HG03575 (cell line): ENCODE measurements around the gene ATG9A.

Experiments
- ATAC-seq: cut with Tn5 transposase; IDR thresholded peaks from one replicate; pipeline ENCODE4 v1.9.1; 2021; ENCODE audit not compliant: unreplicated experiment, insufficient number of reproducible peaks, low FRiP score; ENCODE audit errors: extremely low read depth

Gene ATG9A

DNA sequence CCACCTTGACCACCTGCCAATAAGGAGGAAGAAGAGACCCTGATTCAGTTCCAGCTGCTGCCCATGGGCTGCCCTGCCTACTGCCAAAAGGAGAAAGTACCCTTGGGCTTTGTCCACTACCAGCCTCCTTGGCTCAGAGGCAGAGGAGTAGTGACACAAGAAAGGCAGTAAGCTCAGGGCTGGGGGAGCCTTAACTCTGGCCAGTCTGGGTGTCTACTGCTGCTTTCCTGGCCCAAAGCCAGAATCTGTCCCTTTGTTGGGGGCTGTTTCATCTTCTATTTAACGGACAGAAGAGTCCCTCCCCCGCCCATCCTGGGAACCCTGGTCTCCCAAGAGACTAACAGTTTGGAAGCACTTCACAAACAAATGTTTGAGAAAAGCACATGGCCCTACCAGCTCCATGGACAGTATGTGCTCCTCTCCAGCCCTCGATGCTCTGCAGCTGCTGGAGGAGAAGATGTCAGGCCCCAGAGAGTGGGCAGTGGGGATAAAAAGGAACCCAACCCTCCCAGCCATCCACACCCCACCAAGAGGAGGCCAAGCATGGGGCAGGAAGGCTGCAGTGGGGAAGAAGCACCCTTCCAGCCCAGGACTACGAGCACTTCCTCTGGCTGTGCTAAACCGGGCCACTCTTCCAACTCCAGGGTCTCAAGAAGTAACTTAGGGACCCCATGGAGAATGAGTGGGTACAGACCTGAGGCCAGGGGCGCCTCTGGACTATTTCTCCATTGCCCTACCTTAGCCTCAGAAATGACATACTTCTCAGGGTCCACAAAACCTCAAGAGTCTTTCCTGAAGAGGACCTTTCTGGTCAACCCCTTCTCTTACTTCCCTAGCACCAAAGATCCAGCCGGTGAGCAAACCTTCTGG lies 1.2 kb downstream of the ATG9A start:
- no peak for ATAC-seq

GRCh38 chr2:219225350-219225749 lies 4.1 kb downstream of the ATG9A start:
- no peak for ATAC-seq

- no peak for ATAC-seq
Measured at GRCh38 chr2:219223831-219224610, 5.4 kb downstream of the ATG9A start.

DNA sequence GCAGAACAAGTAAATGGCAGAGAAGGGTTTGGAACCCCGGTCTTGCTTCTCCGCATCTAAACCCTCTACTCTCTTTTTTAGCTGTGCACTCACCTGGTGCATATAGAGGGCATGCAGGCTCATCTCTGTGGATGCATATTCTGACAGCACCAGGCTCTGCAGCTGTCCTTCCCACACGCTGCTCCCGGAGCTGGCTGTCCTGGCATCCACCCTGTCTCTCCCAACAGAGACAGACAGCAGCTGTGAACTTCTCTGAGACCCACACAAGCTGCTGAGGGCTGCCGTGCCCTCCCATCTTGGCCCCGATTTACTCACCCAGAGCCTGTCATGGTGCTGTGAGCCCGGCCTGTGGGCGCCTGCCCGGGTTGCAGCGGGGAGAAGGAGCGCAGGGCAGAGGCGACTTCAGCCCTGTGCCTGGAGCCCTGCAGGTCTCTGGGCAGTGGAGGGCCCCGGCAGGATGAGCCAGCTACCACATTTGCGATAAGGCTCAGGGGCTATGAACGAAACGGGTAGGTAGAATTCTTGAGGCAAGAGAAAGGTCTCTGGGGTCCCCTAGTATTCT lies 7.4 kb downstream of the ATG9A start:
- ATAC-seq = no peak

- no peak for ATAC-seq
Measured at GRCh38 chr2:219220652-219221402, 8.6 kb downstream of the ATG9A start.

- no peak for ATAC-seq
Measured at GRCh38 chr2:219219784-219220532, 9.5 kb downstream of the ATG9A start.

DNA sequence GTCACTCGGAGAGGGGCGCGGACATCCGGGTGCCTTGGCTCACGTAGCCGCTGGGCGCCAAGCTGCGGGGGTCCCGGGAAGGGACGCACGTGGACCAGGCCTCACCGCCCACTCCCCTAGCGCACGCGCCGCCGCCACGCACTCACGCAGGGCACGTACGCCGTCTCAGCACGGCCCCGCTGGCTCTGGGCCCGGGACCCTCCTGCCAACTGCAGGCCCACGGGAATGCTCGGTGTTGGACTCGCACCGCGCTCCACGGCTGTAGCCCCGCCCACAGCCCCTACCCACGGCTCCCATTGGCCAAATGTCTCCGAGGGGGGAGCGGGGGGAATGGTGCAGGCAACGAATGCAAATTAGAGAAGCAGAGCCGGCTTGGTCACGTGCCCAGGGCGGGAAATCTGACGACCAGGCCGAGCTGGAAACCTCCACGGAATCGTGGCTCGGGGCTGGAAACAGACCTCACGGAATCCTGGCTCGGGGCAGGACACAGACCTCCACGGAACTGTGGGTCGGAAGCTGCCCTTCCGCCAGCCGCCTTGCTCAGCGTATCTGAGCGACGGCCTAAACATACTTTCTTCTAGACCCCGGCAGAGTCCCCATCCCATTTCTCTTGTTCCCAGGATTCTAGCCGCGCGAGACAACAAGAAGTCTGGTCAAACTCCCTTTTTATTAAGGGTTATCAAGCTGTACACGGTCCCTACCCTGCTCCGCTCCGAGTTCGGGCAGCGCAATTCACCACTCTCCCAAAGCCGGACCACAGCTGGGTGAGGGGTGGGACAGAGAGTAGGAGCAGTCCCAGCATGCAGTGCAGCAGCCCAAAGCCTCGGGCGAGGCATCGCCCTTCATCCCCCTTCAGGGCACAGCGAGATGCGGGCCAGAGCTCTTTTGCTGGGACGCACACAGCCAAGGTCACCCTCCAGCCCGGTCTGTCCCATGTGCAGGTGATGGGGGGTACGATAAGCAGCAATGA lies 10.4 kb downstream of the ATG9A start, which contains the start of gene ABCB6:
ABCB6 (minus strand) TSS at position 227 of the 970 bp plus-strand sequence. CDS start 285 bp downstream, outside the sequence.
- no peak for ATAC-seq

GRCh38 chr2:219218217-219218731 lies 11.2 kb downstream of the ATG9A start:
- no peak for ATAC-seq

DNA sequence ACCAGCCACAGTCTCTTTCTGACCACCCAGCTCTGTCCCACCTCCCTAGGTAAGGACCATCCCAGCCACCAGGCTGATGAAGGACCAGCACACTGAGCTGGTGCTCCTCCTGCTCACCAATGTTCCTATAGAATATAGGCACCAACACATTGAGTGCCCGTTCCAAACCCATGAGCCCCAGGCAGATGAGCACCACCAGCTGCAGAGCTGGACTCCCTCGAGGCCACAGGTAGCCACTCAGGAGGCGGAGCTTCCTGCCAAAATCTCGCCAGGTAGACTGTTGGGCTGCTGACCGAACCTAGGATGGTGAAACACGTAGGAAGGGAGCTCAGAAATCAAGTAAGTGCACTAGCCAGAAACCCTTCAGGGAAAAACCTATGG lies 12.9 kb downstream of the ATG9A start:
- ATAC-seq = no peak

DNA sequence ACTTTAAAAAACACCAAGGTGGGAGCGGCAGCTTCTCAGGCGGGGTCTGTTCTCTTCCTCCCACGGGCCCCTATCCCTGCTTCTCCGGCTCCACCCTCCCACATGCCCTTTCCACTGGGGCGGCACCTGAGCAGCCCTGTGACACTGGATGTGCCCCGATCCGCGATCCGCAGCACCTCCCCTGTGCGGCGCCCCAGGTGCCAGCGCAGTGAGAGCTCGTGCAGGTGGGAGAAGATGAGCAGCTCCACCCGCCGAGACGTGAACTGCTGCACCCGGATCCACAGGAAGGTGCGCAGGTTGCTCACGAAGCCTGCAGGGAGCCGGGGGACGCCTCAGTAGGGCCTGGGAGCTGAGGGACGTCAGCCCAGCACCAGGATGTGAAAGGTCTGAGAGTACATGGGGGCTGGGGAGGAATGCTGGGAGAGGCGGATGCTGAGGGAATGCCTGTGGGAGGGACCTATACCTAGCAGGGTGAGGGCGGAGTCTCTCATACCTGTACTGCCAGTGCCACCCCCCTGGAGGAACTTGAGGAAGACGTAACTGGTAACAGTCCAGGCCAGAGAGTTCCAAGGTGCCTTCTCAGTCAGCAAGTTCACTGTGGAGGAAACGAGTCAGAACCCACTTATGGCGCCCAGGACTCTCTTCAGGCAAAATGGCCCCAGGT lies 13.4 kb downstream of the ATG9A start:
- ATAC-seq = no peak

DNA sequence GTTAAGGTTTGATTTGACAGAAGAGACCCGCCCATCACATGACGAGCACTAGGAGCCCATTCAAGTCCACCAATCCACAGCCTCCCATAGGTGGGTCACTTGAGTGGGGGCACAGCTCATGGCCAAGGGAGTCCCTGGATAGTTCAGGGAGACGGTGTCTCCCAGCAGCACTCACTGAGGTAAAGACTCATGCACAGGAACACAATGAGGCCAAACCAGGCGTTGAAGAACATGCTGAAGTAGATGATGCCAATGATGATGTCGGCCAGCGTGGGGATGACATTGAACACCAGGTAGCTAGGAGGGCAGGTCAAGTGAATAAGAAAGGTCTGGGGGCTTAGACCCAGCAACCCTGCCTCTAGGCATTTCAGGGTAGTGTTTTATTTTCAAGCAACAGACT lies 14.7 kb downstream of the ATG9A start:
- no peak for ATAC-seq

DNA sequence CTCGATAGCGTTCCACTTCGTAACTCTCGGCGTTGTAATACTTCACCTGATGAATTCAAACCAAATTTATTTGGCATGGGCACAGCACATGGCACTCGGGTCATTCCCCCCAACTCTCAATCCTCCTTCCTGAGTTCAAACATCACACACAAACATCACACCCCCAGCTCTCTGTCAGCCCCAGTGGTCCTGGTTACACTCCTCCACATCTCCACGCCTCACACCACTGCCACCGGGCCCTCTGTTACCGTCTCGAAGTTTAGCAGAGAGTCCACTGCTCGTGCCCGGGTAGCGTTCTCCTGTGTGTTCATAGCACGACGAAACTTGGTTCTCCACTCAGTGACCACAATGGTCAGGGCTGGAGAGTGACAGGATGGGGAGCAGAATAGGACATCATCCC lies 15.3 kb downstream of the ATG9A start:
- no peak for ATAC-seq

GRCh38 chr2:219213486-219214071 lies 15.9 kb downstream of the ATG9A start:
- no peak for ATAC-seq

GRCh38 chr2:219213026-219213415 lies 16.4 kb downstream of the ATG9A start:
- no peak for ATAC-seq

GRCh38 chr2:219210886-219211362 lies 18.5 kb downstream of the ATG9A start:
- no peak for ATAC-seq

- ATAC-seq = no peak
Measured at GRCh38 chr2:219210196-219210885, 19.1 kb downstream of the ATG9A start.
